Measurements from ENCODE around the gene CXorf38.

Gene CXorf38

DNA sequence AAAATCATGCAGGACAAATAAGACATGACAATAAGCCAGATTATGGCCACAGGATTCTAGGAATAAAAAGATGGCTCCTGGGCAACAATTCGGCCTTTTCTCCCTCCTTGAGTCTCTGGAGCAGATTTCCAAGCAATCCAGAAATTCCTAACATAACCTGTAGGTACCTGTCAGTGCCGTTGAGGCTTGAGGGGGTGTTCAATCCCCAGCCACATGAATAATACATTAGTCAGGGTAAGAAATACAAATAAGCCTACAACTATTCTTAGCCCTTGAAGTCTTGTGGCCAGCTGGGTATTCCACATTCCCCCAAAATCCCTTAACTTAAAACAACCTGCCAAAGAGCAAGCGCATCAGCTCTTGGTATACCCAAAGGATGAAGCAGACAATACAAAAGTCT is 9.7 kb downstream of the CXorf38 start:
- ATAC-seq: no peak
- TF ChIP-seq SNAI2 (CRISPR knock-in tag; IDR thresholded peaks at IDR 0.05) (no peak), ARNTL (CRISPR knock-in tag; IDR thresholded peaks at IDR 0.05; ENCODE audit: borderline replicate concordance, low read depth) (no peak), ZFP30 (CRISPR knock-in tag; IDR thresholded peaks at IDR 0.05) (no peak), BACH2 (CRISPR knock-in tag; IDR thresholded peaks at IDR 0.05; ENCODE audit: borderline replicate concordance) (no peak), TOX (CRISPR knock-in tag; IDR thresholded peaks at IDR 0.05; ENCODE audit: borderline replicate concordance) (no peak), TCF4 (CRISPR knock-in tag; IDR thresholded peaks at IDR 0.05; ENCODE audit: borderline replicate concordance) (no peak), ESRRG (CRISPR knock-in tag; IDR thresholded peaks at IDR 0.05) (no peak), ISL1 (CRISPR knock-in tag; IDR thresholded peaks at IDR 0.05) (no peak)
- TF ChIP-seq, protein P1, sequence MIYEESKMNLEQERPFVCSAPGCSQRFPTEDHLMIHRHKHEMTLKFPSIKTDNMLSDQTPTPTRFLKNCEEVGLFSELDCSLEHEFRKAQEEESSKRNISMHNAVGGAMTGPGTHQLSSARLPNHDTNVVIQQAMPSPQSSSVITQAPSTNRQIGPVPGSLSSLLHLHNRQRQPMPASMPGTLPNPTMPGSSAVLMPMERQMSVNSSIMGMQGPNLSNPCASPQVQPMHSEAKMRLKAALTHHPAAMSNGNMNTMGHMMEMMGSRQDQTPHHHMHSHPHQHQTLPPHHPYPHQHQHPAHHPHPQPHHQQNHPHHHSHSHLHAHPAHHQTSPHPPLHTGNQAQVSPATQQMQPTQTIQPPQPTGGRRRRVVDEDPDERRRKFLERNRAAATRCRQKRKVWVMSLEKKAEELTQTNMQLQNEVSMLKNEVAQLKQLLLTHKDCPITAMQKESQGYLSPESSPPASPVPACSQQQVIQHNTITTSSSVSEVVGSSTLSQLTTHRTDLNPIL (CRISPR knock-in tag; IDR thresholded peaks at IDR 0.05; ENCODE audit: low read depth): no peak

DNA sequence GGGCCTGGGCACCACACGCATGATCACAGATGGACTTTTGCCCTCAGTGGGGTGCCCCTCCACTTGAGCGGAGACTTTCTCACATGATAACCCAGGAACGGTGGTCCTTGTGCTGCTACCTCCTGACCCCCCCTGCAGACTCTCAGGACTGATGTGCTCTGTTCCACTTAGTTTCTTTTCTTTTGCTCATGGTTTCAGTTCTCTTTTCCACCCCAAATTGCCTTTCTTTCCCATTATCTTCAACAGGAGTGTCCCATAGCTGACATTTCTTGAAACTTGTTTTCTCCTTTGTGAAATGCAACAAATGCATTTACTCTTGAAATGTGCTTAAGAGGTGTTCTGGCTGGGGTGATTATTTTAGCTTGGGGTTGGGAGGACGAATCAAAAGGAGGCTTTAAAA is 15.2 kb downstream of the CXorf38 start:
- no peak for ATAC-seq
- TF ChIP-seq ZC3H10 (CRISPR knock-in tag; IDR thresholded peaks at IDR 0.05): no peak
- no peak for TF ChIP-seq TCF4 (CRISPR knock-in tag; IDR thresholded peaks at IDR 0.05; ENCODE audit: borderline replicate concordance)
- TF ChIP-seq OSR1 (CRISPR knock-in tag; IDR thresholded peaks at IDR 0.05): no peak
- no peak for TF ChIP-seq ZFP30 (CRISPR knock-in tag; IDR thresholded peaks at IDR 0.05)
- no peak for TF ChIP-seq ZNF565 (CRISPR knock-in tag; conservative IDR thresholded peaks at IDR 0.05; ENCODE audit: low read depth)
- TF ChIP-seq, protein P1 (CRISPR knock-in tag; IDR thresholded peaks at IDR 0.05; ENCODE audit: low read depth): no peak
- TF ChIP-seq ZNF8 (CRISPR knock-in tag; IDR thresholded peaks at IDR 0.05): no peak

- ATAC-seq: no peak
- no peak for TF ChIP-seq TCF4 (CRISPR knock-in tag; IDR thresholded peaks at IDR 0.05; ENCODE audit: borderline replicate concordance)
- TF ChIP-seq ZNF70 (CRISPR knock-in tag; IDR thresholded peaks at IDR 0.05): no peak
- TF ChIP-seq, protein P1 (CRISPR knock-in tag; IDR thresholded peaks at IDR 0.05; ENCODE audit: low read depth): no peak
- TF ChIP-seq, protein P2, sequence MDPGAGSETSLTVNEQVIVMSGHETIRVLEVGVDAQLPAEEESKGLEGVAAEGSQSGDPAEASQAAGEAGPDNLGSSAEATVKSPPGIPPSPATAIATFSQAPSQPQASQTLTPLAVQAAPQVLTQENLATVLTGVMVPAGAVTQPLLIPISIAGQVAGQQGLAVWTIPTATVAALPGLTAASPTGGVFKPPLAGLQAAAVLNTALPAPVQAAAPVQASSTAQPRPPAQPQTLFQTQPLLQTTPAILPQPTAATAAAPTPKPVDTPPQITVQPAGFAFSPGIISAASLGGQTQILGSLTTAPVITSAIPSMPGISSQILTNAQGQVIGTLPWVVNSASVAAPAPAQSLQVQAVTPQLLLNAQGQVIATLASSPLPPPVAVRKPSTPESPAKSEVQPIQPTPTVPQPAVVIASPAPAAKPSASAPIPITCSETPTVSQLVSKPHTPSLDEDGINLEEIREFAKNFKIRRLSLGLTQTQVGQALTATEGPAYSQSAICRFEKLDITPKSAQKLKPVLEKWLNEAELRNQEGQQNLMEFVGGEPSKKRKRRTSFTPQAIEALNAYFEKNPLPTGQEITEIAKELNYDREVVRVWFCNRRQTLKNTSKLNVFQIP (CRISPR knock-in tag; IDR thresholded peaks at IDR 0.05; ENCODE audit: borderline replicate concordance, low read depth): no peak
- no peak for TF ChIP-seq TSHZ2 (CRISPR knock-in tag; IDR thresholded peaks at IDR 0.05)
- TF ChIP-seq SNAI2 (CRISPR knock-in tag; IDR thresholded peaks at IDR 0.05): no peak
- TF ChIP-seq ZC3H10 (CRISPR knock-in tag; IDR thresholded peaks at IDR 0.05): no peak
- TF ChIP-seq, protein P3, sequence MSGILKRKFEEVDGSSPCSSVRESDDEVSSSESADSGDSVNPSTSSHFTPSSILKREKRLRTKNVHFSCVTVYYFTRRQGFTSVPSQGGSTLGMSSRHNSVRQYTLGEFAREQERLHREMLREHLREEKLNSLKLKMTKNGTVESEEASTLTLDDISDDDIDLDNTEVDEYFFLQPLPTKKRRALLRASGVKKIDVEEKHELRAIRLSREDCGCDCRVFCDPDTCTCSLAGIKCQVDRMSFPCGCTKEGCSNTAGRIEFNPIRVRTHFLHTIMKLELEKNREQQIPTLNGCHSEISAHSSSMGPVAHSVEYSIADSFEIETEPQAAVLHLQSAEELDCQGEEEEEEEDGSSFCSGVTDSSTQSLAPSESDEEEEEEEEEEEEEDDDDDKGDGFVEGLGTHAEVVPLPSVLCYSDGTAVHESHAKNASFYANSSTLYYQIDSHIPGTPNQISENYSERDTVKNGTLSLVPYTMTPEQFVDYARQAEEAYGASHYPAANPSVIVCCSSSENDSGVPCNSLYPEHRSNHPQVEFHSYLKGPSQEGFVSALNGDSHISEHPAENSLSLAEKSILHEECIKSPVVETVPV (CRISPR knock-in tag; IDR thresholded peaks at IDR 0.05): no peak
- TF ChIP-seq ISL1 (CRISPR knock-in tag; IDR thresholded peaks at IDR 0.05): no peak
- TF ChIP-seq RARB (CRISPR knock-in tag; IDR thresholded peaks at IDR 0.05): no peak
- no peak for TF ChIP-seq PATZ1 (CRISPR knock-in tag; IDR thresholded peaks at IDR 0.05; ENCODE audit: borderline replicate concordance)
- TF ChIP-seq ZFP3 (CRISPR knock-in tag; IDR thresholded peaks at IDR 0.05): no peak
- no peak for TF ChIP-seq GLIS3 (CRISPR knock-in tag; IDR thresholded peaks at IDR 0.05)
- no peak for TF ChIP-seq PPARA (CRISPR knock-in tag; IDR thresholded peaks at IDR 0.05; ENCODE audit: borderline replicate concordance)
- TF ChIP-seq CSDC2 (CRISPR knock-in tag; IDR thresholded peaks at IDR 0.05): no peak
- no peak for TF ChIP-seq ZNF565 (CRISPR knock-in tag; conservative IDR thresholded peaks at IDR 0.05; ENCODE audit: low read depth)
- no peak for TF ChIP-seq BACH2 (CRISPR knock-in tag; IDR thresholded peaks at IDR 0.05; ENCODE audit: borderline replicate concordance)
- TF ChIP-seq TOX (CRISPR knock-in tag; IDR thresholded peaks at IDR 0.05; ENCODE audit: borderline replicate concordance): no peak
- no peak for TF ChIP-seq OSR1 (CRISPR knock-in tag; IDR thresholded peaks at IDR 0.05)
Measured at GRCh38 chrX:40628506-40628905, 18.9 kb downstream of the CXorf38 start.
